Activated T-helper 1 cell treated with Interleukin-2 at 50 U/mL for 16 hours (primary cell): ENCODE results near the gene ZFP36L1.

Source experiments
- DNase-seq: peaks from one replicate; pipeline ENCODE4 v3.0.0-alpha.2; 2020; ENCODE audit warnings: low read depth

The ZFP36L1 gene

DNA sequence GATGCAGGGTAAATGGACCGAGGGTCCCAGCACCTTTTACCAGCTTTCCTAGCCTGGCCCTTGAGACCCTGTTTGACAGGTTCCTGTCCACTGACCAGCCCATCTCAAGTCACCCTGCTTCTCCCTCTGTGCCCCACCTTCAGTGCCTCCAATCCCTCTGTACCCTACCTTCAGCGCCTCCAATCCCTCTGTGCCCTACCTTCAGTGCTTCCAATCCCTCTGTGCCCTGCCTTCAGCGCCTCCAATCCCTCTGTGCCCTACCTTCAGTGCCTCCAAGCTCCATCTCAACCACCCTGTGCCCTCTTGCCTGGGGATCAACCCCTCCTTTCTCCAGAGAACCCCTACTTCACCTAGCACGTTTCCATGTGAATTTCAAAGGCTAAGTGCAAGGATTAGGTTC lies 54.3 kb downstream of the ZFP36L1 start:
- no peak for DNase-seq
